H9 (cell line): ENCODE measurements around the gene ACVR2B. TPM values are rescaled to one million over a fixed set of nuclear protein-coding genes. Genes with fewer than 3 reads are reported as not detected.

Experiments
- DNase-seq: peaks from one replicate; pipeline ENCODE4 v3.0.0-alpha.2; 2017
- H2AFZ ChIP-seq: one replicate; pipeline ENCODE4 v1.6.1; 2013; ENCODE audit warnings: mild to moderate bottlenecking, low read length, control low read depth, moderate library complexity
- H2AK5ac ChIP-seq: 2 replicates; pipeline ENCODE4 v1.6.1; 2013; ENCODE audit warnings: low read length, control low read depth, mixed read lengths; ENCODE audit not compliant: insufficient read length
- H2BK120ac ChIP-seq: one replicate; pipeline ENCODE4 v1.6.1; 2013; ENCODE audit warnings: low read depth, mild to moderate bottlenecking, low read length, control low read depth, inconsistent platforms; ENCODE audit not compliant: poor library complexity, severe bottlenecking
- H2BK12ac ChIP-seq: 2 replicates; pipeline ENCODE4 v1.6.1; 2013; ENCODE audit warnings: low read length, control low read depth, mixed read lengths, low read depth; ENCODE audit not compliant: insufficient read length
- H2BK15ac ChIP-seq: 2 replicates; pipeline ENCODE4 v1.6.1; 2013; ENCODE audit warnings: low read depth, low read length, control low read depth
- H2BK20ac ChIP-seq: one replicate; pipeline ENCODE4 v1.6.1; 2013; ENCODE audit warnings: low read depth, mild to moderate bottlenecking, low read length, control low read depth, inconsistent platforms; ENCODE audit not compliant: poor library complexity, severe bottlenecking
- H2BK5ac ChIP-seq: 2 replicates; pipeline ENCODE4 v1.6.1; 2013; ENCODE audit warnings: low read length, control low read depth, mixed read lengths; ENCODE audit not compliant: insufficient read length
- H3K14ac ChIP-seq: 2 replicates; pipeline ENCODE4 v1.6.1; 2013; ENCODE audit warnings: low read length, control low read depth; ENCODE audit not compliant: insufficient read depth
- H3K18ac ChIP-seq: 2 replicates; pipeline ENCODE4 v1.6.1; 2013; ENCODE audit warnings: low read depth, mild to moderate bottlenecking, mixed read lengths, low read length, control low read depth; ENCODE audit not compliant: insufficient read length
- H3K23ac ChIP-seq: 2 replicates; pipeline ENCODE4 v1.6.1; 2013; ENCODE audit warnings: low read length, control low read depth, mixed read lengths, low read depth; ENCODE audit not compliant: insufficient read length
- H3K23me2 ChIP-seq: 2 replicates; pipeline ENCODE4 v1.6.1; 2013; ENCODE audit warnings: low read depth, mild to moderate bottlenecking, mixed read lengths, low read length, control low read depth; ENCODE audit not compliant: insufficient read length, poor library complexity, severe bottlenecking
- H3K27ac ChIP-seq: 2 replicates; pipeline ENCODE4 v1.5.1; 2013; ENCODE audit warnings: low read length, control low read depth, mixed read lengths, low read depth; ENCODE audit not compliant: insufficient read length
- H3K27me3 ChIP-seq: 2 replicates; pipeline ENCODE4 v1.6.1; 2013; ENCODE audit warnings: low read length, control low read depth, inconsistent platforms; ENCODE audit not compliant: insufficient read depth
- H3K4ac ChIP-seq: 2 replicates; pipeline ENCODE4 v1.6.1; 2013; ENCODE audit warnings: low read depth, mild to moderate bottlenecking, control low read depth, inconsistent platforms, low read length, moderate library complexity
- H3K4me1 ChIP-seq: 2 replicates; pipeline ENCODE4 v1.6.1; 2013; ENCODE audit warnings: low read length, control low read depth, inconsistent platforms; ENCODE audit not compliant: insufficient read depth
- H3K4me2 ChIP-seq: 2 replicates; pipeline ENCODE4 v1.6.1; 2013; ENCODE audit warnings: low read length, control low read depth, mixed read lengths; ENCODE audit not compliant: insufficient read length, insufficient read depth
- H3K56ac ChIP-seq: 2 replicates; pipeline ENCODE4 v1.6.1; 2013; ENCODE audit warnings: low read depth, mild to moderate bottlenecking, mixed read lengths, low read length, control low read depth; ENCODE audit not compliant: insufficient read length
- H3K79me1 ChIP-seq: 2 replicates; pipeline ENCODE4 v1.6.1; 2013; ENCODE audit warnings: low read depth, mild to moderate bottlenecking, moderate library complexity, low read length, control low read depth, inconsistent platforms; ENCODE audit not compliant: insufficient read depth, poor library complexity, severe bottlenecking
- H3K79me2 ChIP-seq: 2 replicates; pipeline ENCODE4 v1.6.1; 2013; ENCODE audit warnings: low read length, control low read depth, inconsistent platforms; ENCODE audit not compliant: insufficient read depth
- H3K9ac ChIP-seq: 2 replicates; pipeline ENCODE4 v1.6.1; 2013; ENCODE audit warnings: low read length, control low read depth, mixed read lengths; ENCODE audit not compliant: insufficient read length; ENCODE audit errors: extremely low read depth
- H3K9me3 ChIP-seq: one replicate; pipeline ENCODE4 v1.6.1; 2013; ENCODE audit warnings: low read depth, low read length, inconsistent platforms; ENCODE audit not compliant: control insufficient read depth
- H3T11ph ChIP-seq: one replicate; pipeline ENCODE4 v1.6.1; 2013; ENCODE audit warnings: mild to moderate bottlenecking, low read length, control low read depth, inconsistent platforms
- H4K20me1 ChIP-seq: one replicate; pipeline ENCODE4 v1.6.1; 2013; ENCODE audit not compliant: control insufficient read depth, insufficient read length, insufficient read depth
- H4K5ac ChIP-seq: 2 replicates; pipeline ENCODE4 v1.6.1; 2013; ENCODE audit warnings: low read depth, mild to moderate bottlenecking, mixed read lengths, low read length, control low read depth; ENCODE audit not compliant: insufficient read length
- H4K8ac ChIP-seq: replicated peaks from 2 replicates; pipeline ENCODE4 v1.6.1; 2013; ENCODE audit warnings: low read length, control low read depth, mixed read lengths, low read depth; ENCODE audit not compliant: insufficient read length
- H4K91ac ChIP-seq: 2 replicates; pipeline ENCODE4 v1.6.1; 2013; ENCODE audit warnings: low read depth, mild to moderate bottlenecking, moderate library complexity, mixed read lengths, low read length, control low read depth; ENCODE audit not compliant: insufficient read length
- H3K27ac Mint-ChIP-seq, 3 experiments: 2 replicates in 2 of 3; 3 replicates in 1 of 3; pipeline ENCODE4 v1.8.0; 2020 to 2021; ENCODE audit warnings: mixed read lengths in 3 of 3, mild to moderate bottlenecking in 1 of 3, moderate library complexity in 1 of 3
- H3K27me3 Mint-ChIP-seq: 2 replicates; pipeline ENCODE4 v1.8.0; 2021; ENCODE audit warnings: low read depth, mild to moderate bottlenecking, moderate library complexity, mixed read lengths
- H3K36me3 Mint-ChIP-seq, 3 experiments: 2 replicates in 2 of 3; 3 replicates in 1 of 3; pipeline ENCODE4 v1.8.0; 2020 to 2021; ENCODE audit warnings: low read depth in 3 of 3, mixed read lengths in 3 of 3; ENCODE audit not compliant: insufficient read depth in 1 of 3
- H3K4me1 Mint-ChIP-seq, 2 experiments: 2 replicates each; pipeline ENCODE4 v1.8.0; 2020; ENCODE audit warnings: mixed read lengths in 2 of 2
- H3K4me3 Mint-ChIP-seq, 2 experiments: 2 replicates in 1 of 2; 3 replicates in 1 of 2; pipeline ENCODE4 v1.8.0; 2020 to 2021; ENCODE audit warnings: mild to moderate bottlenecking in 2 of 2, mixed read lengths in 2 of 2, moderate library complexity in 1 of 2
- H3K9me3 Mint-ChIP-seq, 2 experiments: 2 replicates in 1 of 2; 3 replicates in 1 of 2; pipeline ENCODE4 v1.8.0; 2020; ENCODE audit warnings: mild to moderate bottlenecking in 2 of 2, mixed read lengths in 2 of 2, moderate library complexity in 1 of 2
- CTCF ChIP-seq: fragments of 200-600 bp; sonication (generic); conservative IDR thresholded peaks from 3 replicates; pipeline ENCODE4 v1.8.0; 2021; ENCODE audit warnings: antibody characterized with exemption, mild to moderate bottlenecking
- WGBS: extraction: QIAGEN DNeasy Blood & Tissue Kit; methylation state at CpG from one replicate; pipeline ENCODE4 v1.1.7; 2013; ENCODE audit warnings: missing lambda C conversion rate, low lambda C conversion rate, mixed read lengths; ENCODE audit not compliant: insufficient read length; ENCODE audit errors: extremely low coverage; 5-methylcytosine and 5-hydroxymethylcytosine counted together
- total RNA-seq: library from RNA; stranded (reverse); gene quantifications from 2 replicates; pipeline ENCODE4 v1.2.1, GENCODE V29; 2021

ACVR2B gene
- total RNA-seq, 1 experiment from 2014 or later: 105 TPM

GRCh38 chr3:38488949-38489348 is 35.3 kb downstream of the ACVR2B start:
- no peaks in the 10 kb centered on the region for H3K27me3 Mint-ChIP-seq

More at GRCh38 chr3:38488949-38489348, 35.3 kb downstream of the ACVR2B start:
- Histone ChIP-seq H4K20me1 (no peaks in the 10 kb centered on the region), H2AFZ (no peak overlapping the region), H2BK15ac (no peak overlapping the region), H3K9ac (no peak overlapping the region), H3T11ph (no peak overlapping the region), H4K8ac (no peak overlapping the region), H3K4me1 (no peaks in the 10 kb centered on the region), H2BK20ac (no peak overlapping the region), H3K14ac (no peak overlapping the region), H3K18ac (no peak overlapping the region), H2BK5ac (no peak overlapping the region), H3K23me2 (no peaks in the 10 kb centered on the region), H3K27ac (no peak overlapping the region), H2AK5ac (no peak overlapping the region), H3K23ac (no peak overlapping the region), H2BK120ac (no peak overlapping the region), H4K91ac (no peak overlapping the region), H3K9me3 (no peaks in the 10 kb centered on the region), H4K5ac (no peak overlapping the region), H3K56ac (no peak overlapping the region), H3K79me2 (no peaks in the 10 kb centered on the region), H3K79me1 (no peaks in the 10 kb centered on the region), H2BK12ac (no peak overlapping the region), H3K4me2 (no peak overlapping the region), H3K4ac (no peak overlapping the region), H3K27me3 (no peaks in the 10 kb centered on the region; the same call in 1 of the 2 replicates)
- H3K27ac Mint-ChIP-seq: no peak overlapping the region
- no peak for TF ChIP-seq CTCF
- WGBS: no CpG with 5 or more reads among the region's 2 CpGs
- no peak for DNase-seq
- H3K36me3 Mint-ChIP-seq: peaks cover 9 to 33% (median 22%) of the 10 kb centered on the region in 3 experiments; a peak in 6 of 7 replicates
- H3K9me3 Mint-ChIP-seq: no peaks in the 10 kb centered on the region
- no peak overlapping the region for H3K4me3 Mint-ChIP-seq
- H3K4me1 Mint-ChIP-seq: no peaks in the 10 kb centered on the region
